Ramos (cell line): ENCODE measurements around the gene TRRAP.

Experiments
- in situ Hi-C: fragments of 300-500 bp; cut with MboI; formaldehyde crosslinking; loops from one replicate; pipeline ENCODE4 v1.14.3; 2022; ENCODE audit warnings: low sequenced_read_pairs; ENCODE audit not compliant: unreplicated experiment

TRRAP gene

GRCh38 chr7:98878365-98879197 is at the start of gene TRRAP:
TRRAP (plus strand) TSS chr7:98878532; CDS start chr7:98881151, 2,619 bp downstream.
- in situ Hi-C loops: no loop called here

GRCh38 chr7:98830972-98831548 is 47.3 kb upstream of the TRRAP start:
- in situ Hi-C loops: no loop called here

GRCh38 chr7:98831641-98832221 is 46.6 kb upstream of the TRRAP start:
- in situ Hi-C loops: no loop called here

- in situ Hi-C loops: no loop called here
These were observed 45.3 kb upstream of the TRRAP start for GRCh38 chr7:98833022-98833421.

GRCh38 chr7:98834949-98835348 is 43.4 kb upstream of the TRRAP start:
- in situ Hi-C loops: no loop called here

- in situ Hi-C loops: no loop called here
These were observed 41.3 kb upstream of the TRRAP start for GRCh38 chr7:98836811-98837629.

GRCh38 chr7:98837630-98837972 is 40.7 kb upstream of the TRRAP start:
- in situ Hi-C loops: no loop called here

- in situ Hi-C loops: loop anchor here (5.0 kb wide), 1 partner anchor 408 kb away; no protein-coding TSS in a partner anchor
These were observed 38.2 kb upstream of the TRRAP start for GRCh38 chr7:98840096-98840495.

GRCh38 chr7:98840722-98841121 is 37.6 kb upstream of the TRRAP start:
- in situ Hi-C loops: loop anchor here (5.0 kb wide), 1 partner anchor 408 kb away; no protein-coding TSS in a partner anchor

GRCh38 chr7:98841179-98841997 is 36.9 kb upstream of the TRRAP start:
- in situ Hi-C loops: loop anchor here (5.0 kb wide), 1 partner anchor 409 kb away; no protein-coding TSS in a partner anchor

- in situ Hi-C loops: loop anchor here (5.0 kb wide), 1 partner anchor 410 kb away; no protein-coding TSS in a partner anchor
These were observed 35.8 kb upstream of the TRRAP start for GRCh38 chr7:98842552-98842951.

GRCh38 chr7:98848918-98849317 is 29.4 kb upstream of the TRRAP start:
- in situ Hi-C loops: no loop called here

- in situ Hi-C loops: no loop called here
These were observed 25.5 kb upstream of the TRRAP start for GRCh38 chr7:98852826-98853225.

- in situ Hi-C loops: no loop called here
These were observed 22.5 kb upstream of the TRRAP start for GRCh38 chr7:98855610-98856422.

GRCh38 chr7:98860071-98860470 is 18.3 kb upstream of the TRRAP start:
- in situ Hi-C loops: no loop called here

GRCh38 chr7:98862203-98862602 is 16.1 kb upstream of the TRRAP start:
- in situ Hi-C loops: no loop called here

GRCh38 chr7:98862716-98863420 is 15.5 kb upstream of the TRRAP start:
- in situ Hi-C loops: no loop called here

- in situ Hi-C loops: no loop called here
These were observed 14.7 kb upstream of the TRRAP start for GRCh38 chr7:98863601-98864000.
